Loucy (cell line): ENCODE results near the gene LDHA.

Experiments
- H2AFZ ChIP-seq: fragments of 200-600 bp; sonication (generic); 2 replicates; pipeline ENCODE4 v1.6.0; 2016; ENCODE audit warnings: antibody characterized with exemption, mild to moderate bottlenecking, low read length, moderate library complexity
- H3F3A ChIP-seq: fragments of 200-600 bp; 2 replicates; pipeline ENCODE4 v1.6.0; 2016; ENCODE audit warnings: antibody characterized with exemption, low read depth, mild to moderate bottlenecking
- H3K27me3 ChIP-seq: fragments of 200-600 bp; sonication (generic); 2 replicates; pipeline ENCODE4 v1.6.1; 2014; ENCODE audit warnings: low read length, mild to moderate bottlenecking; ENCODE audit not compliant: insufficient read depth, poor library complexity, severe bottlenecking
- H3K36me3 ChIP-seq: fragments of 200-600 bp; sonication (generic); 2 replicates; pipeline ENCODE4 v1.6.1; 2016; ENCODE audit warnings: low read length; ENCODE audit not compliant: insufficient read depth
- H3K4me1 ChIP-seq: fragments of 200-600 bp; sonication (generic); 2 replicates; pipeline ENCODE4 v1.5.1; 2014; ENCODE audit warnings: low read length, mild to moderate bottlenecking; ENCODE audit not compliant: insufficient read depth, poor library complexity, severe bottlenecking
- H3K4me2 ChIP-seq: fragments of 200-600 bp; sonication (generic); 2 replicates; pipeline ENCODE4 v1.6.0; 2014; ENCODE audit warnings: antibody characterized with exemption, low read length, low read depth, mild to moderate bottlenecking; ENCODE audit not compliant: poor library complexity, severe bottlenecking
- H3K4me3 ChIP-seq: fragments of 200-600 bp; sonication (generic); 2 replicates; pipeline ENCODE4 v1.5.1; 2014; ENCODE audit warnings: low read length, mild to moderate bottlenecking, mixed read lengths; ENCODE audit not compliant: poor library complexity, severe bottlenecking
- H3K79me2 ChIP-seq: fragments of 200-600 bp; sonication (generic); 2 replicates; pipeline ENCODE4 v1.6.1; 2014; ENCODE audit warnings: low read length; ENCODE audit not compliant: insufficient read depth
- H3K9ac ChIP-seq: fragments of 200-600 bp; sonication (generic); 2 replicates; pipeline ENCODE4 v1.6.0; 2014; ENCODE audit warnings: mild to moderate bottlenecking, low read depth, low read length, moderate library complexity; ENCODE audit not compliant: poor library complexity, severe bottlenecking
- H3K9me2 ChIP-seq: fragments of 200-600 bp; sonication (generic); replicated peaks from 2 replicates; pipeline ENCODE4 v1.6.1; 2016; ENCODE audit warnings: low read depth, low read length, mixed read lengths
- H3K9me3 ChIP-seq: fragments of 200-600 bp; sonication (generic); 2 replicates; pipeline ENCODE4 v1.6.1; 2014; ENCODE audit warnings: mild to moderate bottlenecking, antibody characterized with exemption, low read length, low read depth; ENCODE audit not compliant: insufficient read depth
- H4K20me1 ChIP-seq: fragments of 200-600 bp; sonication (generic); 2 replicates; pipeline ENCODE4 v1.6.0; 2014; ENCODE audit warnings: antibody characterized with exemption, low read length, mild to moderate bottlenecking; ENCODE audit not compliant: insufficient read depth, poor library complexity, severe bottlenecking
- EZH2phosphoT487 ChIP-seq: fragments of 200-600 bp; IDR thresholded peaks from 2 replicates; pipeline ENCODE4 v1.6.1; 2018; ENCODE audit warnings: antibody characterized with exemption, mild to moderate bottlenecking, moderate library complexity, borderline replicate concordance
- TF ChIP-seq, protein P1 (sequence below): fragments of 200-600 bp; sonication (generic); conservative IDR thresholded peaks from 2 replicates; pipeline ENCODE4 v1.5.1; 2014; ENCODE audit warnings: mild to moderate bottlenecking, antibody characterized with exemption, low read length

Gene LDHA

DNA sequence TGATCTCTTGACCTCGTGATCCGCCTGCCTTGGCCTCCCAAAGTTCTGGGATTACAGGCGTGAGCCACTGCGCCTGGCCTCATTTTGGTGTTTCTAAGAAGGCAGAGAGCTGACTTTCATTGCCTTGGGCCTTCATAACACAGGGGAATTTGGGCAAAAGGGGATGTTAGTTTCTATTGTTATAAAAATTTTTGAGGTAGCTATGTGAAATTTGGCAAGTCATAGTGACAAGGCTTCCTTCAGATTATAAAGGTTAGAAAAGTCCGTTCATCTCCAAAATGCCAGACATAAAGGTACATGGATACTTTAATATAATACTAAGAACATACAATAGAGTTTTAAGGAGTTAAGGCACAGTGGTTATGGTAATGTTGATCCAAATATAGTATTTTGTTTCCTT lies 35.0 kb downstream of the LDHA start:
- H3K79me2 ChIP-seq, result no peaks in the 10 kb centered on the region
- H2AFZ ChIP-seq, result no peak overlapping the region
- no peaks in the 10 kb centered on the region for H3F3A ChIP-seq
- no peak overlapping the region for H3K4me2 ChIP-seq
- no peaks in the 10 kb centered on the region for H3K36me3 ChIP-seq
- H3K27me3 ChIP-seq, result no peaks in the 10 kb centered on the region
- no peaks in the 10 kb centered on the region for H4K20me1 ChIP-seq
- TF ChIP-seq, protein P1, sequence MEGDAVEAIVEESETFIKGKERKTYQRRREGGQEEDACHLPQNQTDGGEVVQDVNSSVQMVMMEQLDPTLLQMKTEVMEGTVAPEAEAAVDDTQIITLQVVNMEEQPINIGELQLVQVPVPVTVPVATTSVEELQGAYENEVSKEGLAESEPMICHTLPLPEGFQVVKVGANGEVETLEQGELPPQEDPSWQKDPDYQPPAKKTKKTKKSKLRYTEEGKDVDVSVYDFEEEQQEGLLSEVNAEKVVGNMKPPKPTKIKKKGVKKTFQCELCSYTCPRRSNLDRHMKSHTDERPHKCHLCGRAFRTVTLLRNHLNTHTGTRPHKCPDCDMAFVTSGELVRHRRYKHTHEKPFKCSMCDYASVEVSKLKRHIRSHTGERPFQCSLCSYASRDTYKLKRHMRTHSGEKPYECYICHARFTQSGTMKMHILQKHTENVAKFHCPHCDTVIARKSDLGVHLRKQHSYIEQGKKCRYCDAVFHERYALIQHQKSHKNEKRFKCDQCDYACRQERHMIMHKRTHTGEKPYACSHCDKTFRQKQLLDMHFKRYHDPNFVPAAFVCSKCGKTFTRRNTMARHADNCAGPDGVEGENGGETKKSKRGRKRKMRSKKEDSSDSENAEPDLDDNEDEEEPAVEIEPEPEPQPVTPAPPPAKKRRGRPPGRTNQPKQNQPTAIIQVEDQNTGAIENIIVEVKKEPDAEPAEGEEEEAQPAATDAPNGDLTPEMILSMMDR, result no peak
- no peak for TF ChIP-seq EZH2phosphoT487
- no peaks in the 10 kb centered on the region for H3K9me3 ChIP-seq
- no peak overlapping the region for H3K9ac ChIP-seq
- H3K4me3 ChIP-seq, result no peak overlapping the region
- no peaks in the 10 kb centered on the region for H3K9me2 ChIP-seq
- H3K4me1 ChIP-seq, result no peaks in the 10 kb centered on the region

DNA sequence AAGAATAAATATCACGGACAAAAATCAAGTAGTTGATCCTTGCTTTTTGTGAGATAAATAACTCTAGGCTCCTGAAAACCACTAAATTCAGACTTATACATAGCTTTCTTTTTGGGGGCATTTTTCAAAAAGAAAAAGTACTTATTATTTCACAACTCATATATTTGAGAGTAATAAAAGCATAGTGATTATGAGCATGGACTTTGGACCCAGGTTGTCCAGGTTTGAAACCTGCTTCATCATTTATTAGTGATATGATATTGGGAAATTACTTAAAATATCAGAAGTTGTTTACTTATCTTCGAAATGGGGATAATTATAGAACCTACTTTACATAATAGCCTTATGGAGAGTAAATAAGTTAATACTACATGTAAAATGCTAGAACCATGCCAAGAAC lies 44.3 kb downstream of the LDHA start:
- Histone ChIP-seq H3K9ac (no peak overlapping the region), H3K27me3 (no peaks in the 10 kb centered on the region), H3K79me2 (no peaks in the 10 kb centered on the region), H3K9me3 (peaks cover 5% of the 10 kb centered on the region; the same call in 1 of the 2 replicates), H3K9me2 (no peaks in the 10 kb centered on the region), H3K4me1 (no peaks in the 10 kb centered on the region), H3K36me3 (no peaks in the 10 kb centered on the region), H4K20me1 (no peaks in the 10 kb centered on the region), H3F3A (no peaks in the 10 kb centered on the region), H3K4me2 (no peak overlapping the region), H3K4me3 (no peak overlapping the region), H2AFZ (no peak overlapping the region)
- TF ChIP-seq EZH2phosphoT487, result no peak
- TF ChIP-seq, protein P1, result no peak

DNA sequence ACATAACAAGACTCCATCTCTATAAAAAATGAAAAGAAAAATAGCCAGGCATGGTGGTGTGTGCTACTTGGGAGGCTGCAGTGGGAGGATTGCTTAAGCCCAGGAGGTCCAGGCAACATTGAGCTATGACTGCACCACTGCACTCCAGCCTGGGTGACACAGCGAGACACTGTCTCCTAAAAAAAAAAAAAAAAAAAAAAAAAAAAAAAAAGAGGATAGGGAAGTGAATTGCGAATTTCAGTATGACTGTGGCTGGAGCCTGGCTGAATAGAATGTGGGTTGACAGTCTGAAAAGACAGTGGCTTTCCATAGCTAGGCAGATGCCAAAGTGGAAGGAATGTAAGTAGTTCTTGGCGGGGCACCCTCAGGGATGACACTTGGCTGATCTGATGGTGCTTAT lies 54.9 kb downstream of the LDHA start:
- Histone ChIP-seq H3K9me2 (no peaks in the 10 kb centered on the region), H3F3A (no peaks in the 10 kb centered on the region), H3K36me3 (no peaks in the 10 kb centered on the region), H3K79me2 (no peaks in the 10 kb centered on the region), H3K4me3 (no peak overlapping the region), H3K27me3 (no peaks in the 10 kb centered on the region), H3K4me2 (no peak overlapping the region), H3K9me3 (no peaks in the 10 kb centered on the region), H3K9ac (no peak overlapping the region), H3K4me1 (no peaks in the 10 kb centered on the region), H4K20me1 (no peaks in the 10 kb centered on the region), H2AFZ (no peak overlapping the region)
- no peak for TF ChIP-seq EZH2phosphoT487
- TF ChIP-seq, protein P1, result no peak
